Measurements from ENCODE around the gene XAGE5. TPM values are rescaled to one million over a fixed set of nuclear protein-coding genes. Genes with fewer than 3 reads are reported as not detected.

XAGE5 gene
- total RNA-seq, 2 donors from 2014 or later: not detected

DNA sequence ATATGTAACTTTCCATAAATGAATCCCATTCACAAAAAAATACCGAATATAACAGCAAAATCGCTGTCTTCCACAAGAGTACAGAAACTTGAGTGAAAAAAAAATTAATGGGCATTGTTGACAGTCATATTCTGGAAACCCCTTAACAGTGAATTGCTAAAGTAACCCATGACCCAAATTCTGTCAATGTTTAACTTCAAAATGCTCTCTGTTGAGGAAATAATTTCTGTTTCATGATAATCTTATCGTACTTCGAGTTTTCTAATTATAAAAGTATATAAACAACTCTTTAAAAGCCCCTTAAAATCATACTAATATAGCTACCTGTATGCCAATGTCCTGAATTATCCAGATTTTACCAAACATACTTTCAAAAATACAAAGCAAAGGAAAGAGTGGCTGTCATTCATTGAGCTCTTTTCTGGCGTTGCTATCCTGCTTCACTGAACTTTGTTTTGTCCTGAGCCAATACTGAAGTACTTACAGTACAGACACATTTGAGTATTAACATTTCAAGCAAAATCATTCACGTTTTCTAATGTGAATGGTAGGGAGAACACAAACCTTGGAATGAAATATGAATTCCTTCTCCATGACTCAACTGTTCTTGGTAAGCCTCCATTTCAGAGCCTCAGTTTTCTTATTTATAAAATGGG, 54.4 kb downstream of the XAGE5 start:
- no peaks in the 10 kb centered on the region for H3K36me3 Mint-ChIP-seq (ENCODE audit: insufficient read depth in 2 of 2)
- no peak overlapping the region for H3K4me3 Mint-ChIP-seq
- no peaks in the 10 kb centered on the region for H3K9me3 Mint-ChIP-seq
- no peaks in the 10 kb centered on the region for H3K4me1 Mint-ChIP-seq (ENCODE audit: low read depth)
- no peak for DNase-seq
- H3K27ac Mint-ChIP-seq: no peak overlapping the region
- peaks cover 52% of the 10 kb centered on the region for H3K27me3 Mint-ChIP-seq (ENCODE audit: low read depth)
- no peak for ATAC-seq (replicated peaks in 1 of 2)

Other genes starting within 250 kb of the XAGE5 start
- not detected for gene SSX7, start 156.4 kb upstream of the XAGE5 start, total RNA-seq
- not detected for gene SSX2, start 104.1 kb upstream of the XAGE5 start, total RNA-seq
- not detected for gene SSX2B, start 60.0 kb upstream of the XAGE5 start, total RNA-seq
- gene SPANXN5, start 13.9 kb upstream of the XAGE5 start, total RNA-seq: not detected
- not detected for gene XAGE3, start 56.8 kb downstream of the XAGE5 start, total RNA-seq
- 10 to 100 TPM; 14.6 to 20.3 TPM for gene FAM156B, start 86.0 kb downstream of the XAGE5 start, total RNA-seq
- 10 to 100 TPM; 23.2 to 23.8 TPM for gene FAM156A, start 147.2 kb downstream of the XAGE5 start, total RNA-seq
- gene GPR173, start 237.5 kb downstream of the XAGE5 start, total RNA-seq: under 1 TPM; 0.31 to 0.81 TPM